Brain pericyte (primary cell): Measurements from ENCODE around the gene HES6.

Experiments used
- DNase-seq: peaks from one replicate; pipeline ENCODE4 v3.0.0-alpha.2; 2012; ENCODE audit warnings: low read depth, low spot score

Gene HES6

DNA sequence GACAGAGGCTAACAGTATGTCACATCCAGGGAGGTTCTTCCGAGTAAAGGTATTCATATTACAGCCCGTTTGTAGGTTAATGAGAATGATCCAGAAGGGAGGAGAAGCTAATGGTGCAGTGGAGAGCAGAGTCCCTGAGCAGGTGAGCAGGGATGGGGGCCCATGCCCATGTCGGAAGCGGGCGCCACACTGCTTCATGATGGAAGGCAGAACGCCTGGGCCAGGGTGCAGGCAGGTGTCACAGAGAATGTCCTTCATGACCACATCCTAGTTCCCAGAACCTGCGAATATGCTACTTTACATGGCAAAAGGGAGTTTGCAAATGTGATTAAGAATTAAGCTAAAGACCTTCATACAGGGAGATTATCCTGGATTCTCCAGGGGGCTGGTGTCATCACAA lies 4.0 kb downstream of the HES6 start:
- DNase-seq = no peak

GRCh38 chr2:238235331-238235732 lies 4.5 kb downstream of the HES6 start:
- no peak for DNase-seq

DNA sequence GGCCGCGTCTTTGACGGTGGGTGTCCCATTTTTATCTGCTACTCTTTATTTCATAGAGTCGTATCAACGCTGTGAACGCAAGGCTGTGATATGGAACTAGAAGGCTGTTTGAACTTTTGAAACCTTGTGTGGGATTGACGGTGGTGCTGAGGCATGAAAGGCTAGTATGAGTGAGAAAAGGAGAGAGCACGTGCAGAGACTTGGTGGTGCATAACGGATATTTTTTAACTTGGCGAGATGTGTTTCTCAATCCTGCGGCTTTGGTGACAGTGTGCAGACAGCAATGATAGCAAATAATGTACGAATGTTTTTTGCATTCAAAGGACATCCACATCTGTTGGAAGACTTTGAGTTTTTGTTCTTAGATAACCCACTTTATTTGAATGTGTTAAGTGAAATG lies 6.2 kb downstream of the HES6 start:
- no peak for DNase-seq

DNA sequence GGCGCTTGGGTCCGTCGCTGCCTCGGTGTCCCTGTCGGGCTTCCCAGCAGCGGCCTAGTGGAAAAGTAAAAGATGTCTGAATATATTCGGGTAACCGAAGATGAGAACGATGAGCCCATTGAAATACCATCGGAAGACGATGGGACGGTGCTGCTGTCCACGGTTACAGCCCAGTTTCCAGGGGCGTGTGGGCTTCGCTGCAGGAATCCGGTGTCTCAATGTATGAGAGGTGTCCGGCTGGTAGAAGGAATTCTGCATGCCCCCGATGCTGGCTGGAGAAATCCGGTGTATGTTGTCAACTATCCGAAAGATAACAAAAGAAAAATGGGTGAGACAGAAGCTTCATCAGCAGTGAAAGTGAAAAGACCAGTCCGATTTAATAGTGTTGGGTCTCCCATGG lies 8.0 kb downstream of the HES6 start:
- no peak for DNase-seq

GRCh38 chr2:238231251-238231793 lies 8.5 kb downstream of the HES6 start:
- DNase-seq = no peak

DNA sequence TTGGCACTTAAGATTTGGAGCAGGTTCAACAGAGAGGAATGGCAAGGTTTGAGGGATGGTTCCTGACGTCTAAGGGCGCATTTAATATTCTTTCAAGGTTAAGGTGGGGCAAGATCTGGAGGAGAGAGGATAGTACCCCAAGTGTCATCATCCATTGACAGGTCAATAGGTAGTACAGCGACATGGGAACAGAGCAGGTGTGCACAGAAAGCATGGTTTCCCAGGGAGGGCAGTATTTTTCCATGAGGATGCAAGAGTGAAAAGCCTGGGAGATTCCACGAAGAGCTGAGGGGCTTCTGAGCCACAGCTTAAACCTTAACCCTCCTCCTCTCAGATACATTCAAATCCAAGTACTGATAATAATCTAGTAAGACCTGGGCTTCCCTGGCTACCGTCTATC lies 9.1 kb downstream of the HES6 start:
- no peak for DNase-seq

DNA sequence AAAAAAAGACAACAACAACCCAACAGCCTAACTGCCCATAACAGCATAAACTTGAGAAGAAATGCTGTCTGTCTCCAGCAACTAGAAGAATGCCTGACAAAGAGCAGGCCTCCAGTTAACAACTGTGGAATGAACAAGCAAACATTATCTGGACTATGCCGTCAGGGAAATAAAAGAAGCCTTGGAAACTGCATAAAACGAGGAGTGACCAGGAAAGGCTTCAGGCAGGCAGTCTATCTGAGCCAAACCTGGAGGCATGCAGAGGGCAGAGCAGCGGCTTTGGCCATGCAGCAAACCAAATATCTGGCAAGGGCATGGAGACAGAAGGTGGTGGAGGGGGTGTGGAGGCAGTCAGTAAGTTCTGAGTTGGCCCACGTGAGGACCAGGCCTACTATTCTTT lies 11.1 kb downstream of the HES6 start:
- no peak for DNase-seq

DNA sequence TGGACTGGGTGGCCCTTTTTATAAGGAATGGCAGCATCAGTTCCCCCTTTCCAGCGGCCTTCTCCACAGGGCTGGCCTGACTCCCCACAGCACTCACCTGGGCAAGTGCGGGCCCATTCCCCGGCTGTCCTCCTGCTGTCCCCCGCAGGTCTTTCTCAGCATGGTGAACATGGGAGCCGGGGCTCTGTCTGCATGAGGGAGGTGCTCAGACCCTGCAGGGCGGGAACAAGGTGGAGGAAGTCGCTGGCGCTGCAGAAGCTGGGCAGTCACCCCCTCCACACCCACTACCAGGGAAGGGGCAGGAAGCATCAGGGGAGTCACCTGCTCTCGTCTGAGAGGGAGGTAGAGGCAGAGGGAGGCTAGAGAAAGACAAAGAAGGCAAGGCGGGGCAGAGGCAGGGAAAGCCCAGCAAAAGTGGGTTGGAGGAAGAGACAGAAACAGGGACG lies 12.2 kb downstream of the HES6 start:
- DNase-seq = no peak

DNA sequence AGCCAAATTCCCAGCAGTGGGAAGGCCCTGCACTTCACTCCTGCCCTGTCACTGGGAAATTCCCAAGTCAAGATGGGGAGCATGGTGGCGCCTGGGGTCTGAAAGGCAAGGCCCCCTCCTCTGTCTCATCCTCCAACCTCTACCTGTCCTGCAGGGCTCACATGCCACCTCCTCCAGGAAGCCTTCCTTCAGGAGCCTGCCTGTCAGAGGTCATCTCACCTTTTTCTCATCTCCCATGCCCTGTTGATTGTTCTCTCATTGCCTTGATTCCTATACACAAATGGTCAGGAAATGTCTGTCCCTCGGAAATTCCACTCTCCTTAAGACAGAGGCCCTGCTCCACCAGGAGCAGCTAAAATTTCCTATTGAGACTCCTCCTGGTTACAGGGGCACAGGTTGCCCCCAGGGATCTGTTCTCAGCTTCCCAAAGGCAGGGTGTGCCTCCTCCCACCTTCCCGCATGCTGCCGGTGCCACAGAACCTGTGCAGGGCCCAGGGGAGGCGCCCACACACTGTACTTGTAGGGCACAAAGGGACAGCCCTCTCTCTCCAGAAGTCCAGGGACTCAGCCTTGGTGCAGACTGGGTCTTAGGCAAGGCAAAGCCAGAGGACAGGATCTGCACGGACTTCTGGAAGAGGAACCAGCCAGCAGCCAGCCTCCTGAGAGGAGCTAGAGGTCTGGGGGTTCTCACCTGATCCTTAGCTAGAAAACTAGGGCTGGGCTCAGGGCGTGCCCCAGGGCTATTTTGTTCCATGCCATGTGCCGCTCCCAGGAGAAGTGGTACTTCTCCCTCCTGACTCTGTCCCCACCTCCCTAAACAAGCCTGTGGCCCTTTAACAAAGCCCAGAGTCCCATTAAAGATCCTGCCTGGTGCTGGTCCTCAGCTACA lies 12.9 kb downstream of the HES6 start:
- DNase-seq = no peak

DNA sequence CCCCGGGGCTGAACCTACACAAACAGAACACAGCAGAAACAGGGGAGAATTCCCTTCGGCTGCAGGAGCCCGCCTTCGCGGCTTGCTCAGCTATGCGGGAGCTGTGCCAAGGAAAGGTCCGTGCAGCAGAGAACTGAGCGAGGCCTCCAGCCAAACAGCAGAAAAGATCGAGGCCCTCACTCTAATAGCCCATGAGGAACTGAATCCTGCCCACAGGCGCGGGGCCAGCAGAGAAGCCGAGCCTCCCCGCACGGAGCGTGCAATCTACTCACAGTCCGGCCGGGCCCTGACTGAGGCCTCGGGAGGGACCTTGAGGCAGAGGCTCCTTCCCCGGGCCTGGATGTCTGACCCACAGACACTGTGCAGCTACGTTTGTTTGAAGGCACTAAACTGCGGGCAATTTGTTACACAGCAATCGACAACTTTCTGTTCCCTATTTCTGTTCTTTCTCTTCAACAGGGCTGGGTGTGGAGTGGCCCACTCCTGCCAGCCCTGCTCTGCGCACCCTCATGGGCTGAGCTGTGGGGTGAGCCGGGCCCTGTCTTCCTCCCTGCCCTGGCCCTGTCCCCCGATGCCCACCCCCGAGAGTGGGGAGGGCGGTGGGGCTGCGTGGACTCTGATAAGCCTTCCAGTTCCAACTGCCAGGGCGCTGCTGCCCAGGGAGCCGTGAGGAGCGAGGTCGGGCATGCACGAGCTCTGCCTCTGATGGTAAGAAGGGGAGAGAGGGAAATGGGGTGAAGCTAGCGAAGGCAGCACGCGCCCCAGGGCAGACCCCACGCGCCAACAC lies 13.7 kb downstream of the HES6 start:
- DNase-seq = no peak

DNA sequence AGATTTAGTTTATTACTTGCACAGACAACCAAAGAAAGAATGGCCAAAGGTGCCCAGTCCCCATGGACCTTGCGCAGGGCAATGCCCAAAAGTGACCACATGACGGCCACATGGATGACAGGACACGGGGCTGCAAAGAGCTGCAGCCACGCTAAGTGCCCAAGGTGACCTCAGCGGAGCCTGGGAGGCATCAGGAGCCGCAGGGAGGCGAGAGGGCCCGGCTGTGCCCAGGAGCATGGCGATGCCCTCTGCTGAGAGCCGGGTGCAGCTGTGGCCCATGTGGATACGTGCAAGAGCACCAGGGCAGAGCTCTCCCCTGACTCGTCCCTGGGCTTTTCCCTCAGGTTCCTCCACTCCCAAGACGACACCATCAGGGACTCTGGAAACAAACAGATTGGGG lies 14.7 kb downstream of the HES6 start:
- DNase-seq = no peak

GRCh38 chr2:238224356-238225035 lies 15.3 kb downstream of the HES6 start:
- DNase-seq = no peak

DNA sequence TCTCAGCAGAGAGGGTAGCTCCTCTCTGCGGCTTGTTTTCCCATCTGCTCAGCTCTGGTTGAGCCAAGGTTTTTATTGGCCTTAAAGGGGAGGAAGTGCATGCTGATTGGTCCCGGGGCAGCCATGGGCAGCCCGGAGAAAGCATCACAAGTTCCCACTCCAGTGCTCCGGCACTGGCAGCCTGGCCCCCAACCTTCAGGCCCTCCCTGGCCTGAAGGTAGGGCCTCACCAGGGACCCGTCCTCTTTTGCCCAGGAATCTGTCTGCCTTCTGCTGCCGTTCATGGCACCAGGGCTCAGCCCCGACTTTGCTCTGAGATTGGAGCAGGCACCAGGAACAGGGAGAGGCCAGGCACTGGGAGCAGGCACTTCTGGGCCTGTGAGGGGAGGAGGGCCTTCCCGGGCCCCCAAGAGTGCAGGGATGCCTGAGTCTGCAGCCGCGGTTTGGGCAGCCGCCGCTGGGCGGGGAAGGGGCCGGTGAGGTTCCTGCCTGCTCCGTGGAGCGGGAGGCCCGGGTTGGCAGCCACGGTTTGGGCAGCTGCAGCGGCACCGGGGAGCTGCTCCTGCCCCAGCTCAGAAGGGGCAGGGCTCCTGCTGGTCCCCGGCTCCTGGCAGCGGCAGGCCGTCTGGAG lies 18.8 kb downstream of the HES6 start:
- no peak for DNase-seq

GRCh38 chr2:238220274-238220891 lies 19.5 kb downstream of the HES6 start:
- DNase-seq = no peak

DNA sequence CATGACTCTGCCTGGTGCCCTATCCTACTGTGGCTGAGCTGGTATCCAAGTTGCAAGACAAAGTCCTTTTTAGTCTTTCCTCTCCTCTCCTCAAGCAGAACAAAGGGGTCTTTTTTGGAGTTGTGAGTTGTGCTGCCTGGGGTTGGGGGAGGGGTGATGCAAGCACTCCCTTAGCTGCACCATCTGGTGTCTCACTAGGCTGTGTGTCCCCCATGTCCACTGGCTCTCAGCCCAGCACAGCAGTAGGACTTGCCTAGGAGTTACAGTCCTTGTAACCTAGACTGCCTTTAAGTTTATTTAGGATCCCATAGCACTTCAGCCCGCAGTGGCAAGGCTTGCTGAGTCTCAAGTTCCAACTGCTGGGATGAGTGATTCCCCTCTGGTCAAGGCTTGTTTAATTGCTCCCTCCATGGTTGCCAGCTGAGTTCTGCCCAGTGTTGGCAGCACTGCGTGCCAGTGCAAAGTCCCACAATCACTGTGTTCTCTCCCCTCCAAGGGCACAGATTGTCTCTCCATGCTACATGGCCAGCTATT lies 23.1 kb downstream of the HES6 start:
- DNase-seq = no peak

DNA sequence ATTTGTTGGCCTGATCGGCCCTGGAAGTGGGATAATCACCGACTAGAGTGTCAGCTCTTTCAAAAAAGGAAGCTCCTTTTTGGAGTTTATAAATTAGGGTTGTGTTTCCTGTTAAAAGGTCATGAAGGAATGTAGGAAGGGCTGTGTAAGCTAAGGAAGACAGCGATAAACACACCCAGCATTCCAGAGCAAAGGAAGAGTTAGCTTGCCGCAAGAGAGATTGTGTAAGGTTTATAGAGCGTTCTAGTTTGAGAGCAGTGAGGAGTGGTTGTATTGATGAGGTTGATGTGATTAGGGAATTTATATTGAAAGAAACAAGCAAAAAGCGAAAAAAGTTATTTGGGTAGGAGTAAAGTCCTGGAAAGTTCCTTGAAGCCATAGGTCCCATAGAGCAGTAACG lies 32.8 kb downstream of the HES6 start:
- DNase-seq = no peak

GRCh38 chr2:238203973-238204683 lies 35.7 kb downstream of the HES6 start:
- DNase-seq = no peak

GRCh38 chr2:238203094-238203972 lies 36.5 kb downstream of the HES6 start, which contains the start of gene ILKAP:
Gene ILKAP (minus strand): TSS chr2:238203695. CDS start chr2:238203553, 142 bp downstream.
- DNase-seq = no peak
